HepG2 (cell line): Measurements from ENCODE around the gene NCKIPSD. TPM values are rescaled to one million over a fixed set of nuclear protein-coding genes. Genes with fewer than 3 reads are reported as not detected.

ENCODE experiments used
- AHR ChIP-seq: IDR thresholded peaks from 2 replicates; pipeline ENCODE4 v1.6.1; 2018; ENCODE audit warnings: missing genetic modification reagents, missing compliant biosample characterization
- BCL3 ChIP-seq: sonication (generic); formaldehyde crosslinking; IDR thresholded peaks from 2 replicates; pipeline ENCODE4 v1.5.1; 2020; ENCODE audit warnings: mild to moderate bottlenecking, missing genetic modification reagents, moderate library complexity
- BCL6 ChIP-seq: IDR thresholded peaks from 2 replicates; pipeline ENCODE4 v1.6.1; 2016; ENCODE audit warnings: missing genetic modification reagents, missing compliant biosample characterization
- HOXA5 ChIP-seq: sonication (generic); formaldehyde crosslinking; IDR thresholded peaks from 2 replicates; pipeline ENCODE4 v1.4.0; 2020; ENCODE audit warnings: missing genetic modification reagents
- JUN ChIP-seq: sonication (generic); formaldehyde crosslinking; IDR thresholded peaks from 2 replicates; pipeline ENCODE4 v1.4.0; 2020; ENCODE audit warnings: mild to moderate bottlenecking, missing genetic modification reagents
- KAT2B ChIP-seq: fragments of 150-350 bp; IDR thresholded peaks from 2 replicates; pipeline ENCODE4 v1.6.1; 2014; ENCODE audit warnings: low read depth, low read length, borderline replicate concordance
- KDM5A ChIP-seq: fragments of 200-600 bp; sonication (generic); IDR thresholded peaks from 2 replicates; pipeline ENCODE4 v1.7.0; 2018; ENCODE audit warnings: antibody characterized with exemption, mild to moderate bottlenecking, low read length, borderline replicate concordance
- KDM6A ChIP-seq: IDR thresholded peaks from 2 replicates; pipeline ENCODE4 v1.6.1; 2016; ENCODE audit warnings: low read depth
- KLF13 ChIP-seq: sonication (generic); formaldehyde crosslinking; IDR thresholded peaks from 2 replicates; pipeline ENCODE4 v1.4.0; 2020; ENCODE audit warnings: mild to moderate bottlenecking, missing genetic modification reagents
- KLF15 ChIP-seq: sonication (generic); formaldehyde crosslinking; IDR thresholded peaks from 2 replicates; pipeline ENCODE4 v1.8.1; 2023; ENCODE audit warnings: borderline replicate concordance, mild to moderate bottlenecking, inconsistent platforms, missing genetic modification reagents, mixed read lengths
- PAWR ChIP-seq: sonication (generic); formaldehyde crosslinking; IDR thresholded peaks from 2 replicates; pipeline ENCODE4 v1.4.0; 2020; ENCODE audit warnings: missing genetic modification reagents, mild to moderate bottlenecking, borderline replicate concordance
- PITX1 ChIP-seq: sonication (generic); formaldehyde crosslinking; IDR thresholded peaks from 2 replicates; pipeline ENCODE4 v1.5.1; 2020; ENCODE audit warnings: mild to moderate bottlenecking, missing genetic modification reagents
- POLR2A ChIP-seq, 2 experiments: IDR thresholded peaks; 2 replicates each; pipeline ENCODE4 v1.6.1; 2011; ENCODE audit warnings: low read depth in 2 of 2, low read length in 2 of 2, mild to moderate bottlenecking in 1 of 2, moderate library complexity in 1 of 2; ENCODE audit not compliant: insufficient read depth in 1 of 2
- TEAD2 ChIP-seq: sonication (generic); formaldehyde crosslinking; IDR thresholded peaks from 2 replicates; pipeline ENCODE4 v1.9.0; 2021; ENCODE audit warnings: missing genetic modification reagents
- TFE3 ChIP-seq: IDR thresholded peaks from 2 replicates; pipeline ENCODE4 v1.6.1; 2016
- ZBTB44 ChIP-seq: sonication (generic); formaldehyde crosslinking; IDR thresholded peaks from 2 replicates; pipeline ENCODE4 v1.4.0; 2020; ENCODE audit warnings: missing genetic modification reagents
- ZBTB8A ChIP-seq: sonication (generic); formaldehyde crosslinking; IDR thresholded peaks from 2 replicates; pipeline ENCODE4 v1.4.0; 2020; ENCODE audit warnings: mild to moderate bottlenecking, low read depth, missing genetic modification reagents, borderline replicate concordance
- ZIK1 ChIP-seq: sonication (generic); formaldehyde crosslinking; IDR thresholded peaks from 2 replicates; pipeline ENCODE4 v1.5.0; 2020; ENCODE audit warnings: mild to moderate bottlenecking, low read depth, missing genetic modification reagents, borderline replicate concordance
- ZNF281 ChIP-seq: sonication (generic); formaldehyde crosslinking; IDR thresholded peaks from 2 replicates; pipeline ENCODE4 v1.4.0; 2020; ENCODE audit warnings: missing genetic modification reagents, borderline replicate concordance
- ZNF572 ChIP-seq: sonication (generic); formaldehyde crosslinking; IDR thresholded peaks from 2 replicates; pipeline ENCODE4 v1.5.1; 2020; ENCODE audit warnings: mild to moderate bottlenecking, missing genetic modification reagents
- ZNF580 ChIP-seq: IDR thresholded peaks from 2 replicates; pipeline ENCODE4 v1.6.1; 2016; ENCODE audit warnings: low read depth, borderline replicate concordance
- ZNF709 ChIP-seq: sonication (generic); formaldehyde crosslinking; IDR thresholded peaks from 2 replicates; pipeline ENCODE4 v1.5.0; 2020; ENCODE audit warnings: mild to moderate bottlenecking, missing genetic modification reagents
- polyA plus RNA-seq, 8 experiments: library from polyadenylated mRNA; depleted of rRNA in 3 of 8; stranded (reverse) in 7 of 8; unstranded in 1 of 8; fragments of >200 nt; fragmentation: Illumina TruSeq in 4 of 8; extraction: Trizol in 4 of 8; gene quantifications; 2 replicates each; pipeline versions ENCODE4 v1.2.1 to v1.2.3, GENCODE V29; 2011 to 2016; ENCODE audit warnings: low read depth in 4 of 8, missing spikeins in 1 of 8, mixed read lengths in 1 of 8; ENCODE audit not compliant: insufficient read depth in 1 of 8
- total RNA-seq, 5 experiments: library from RNA; depleted of rRNA; stranded (reverse); fragments of >200 nt; fragmentation: Illumina TruSeq; extraction: Trizol; gene quantifications; 2 replicates each; pipeline ENCODE4 v1.2.3, GENCODE V29; 2016; ENCODE audit warnings: low read depth in 1 of 5

NCKIPSD gene
- total and polyA plus RNA-seq, 2 of the 13 experiments (the other 11 are each of a cell fraction or from before 2014, with no cell fraction given) = 13.5 to 35.2 TPM

- TF ChIP-seq PITX1 (CRISPR knock-in tag) (peak; percentile 99), ZIK1 (peak; percentile 100), ZNF709 (peak; percentile 100), ZNF580 (peak; percentile 100), KLF13 (peak; percentile 100), ZNF281 (peak; percentile 98), PAWR (CRISPR knock-in tag) (peak; percentile 100), HOXA5 (CRISPR knock-in tag) (peak; percentile 100), KAT2B (no peak), TEAD2 (CRISPR knock-in tag) (peak; percentile 100), TFE3 (peak; percentile 100), ZBTB8A (CRISPR knock-in tag) (peak; percentile 99), JUN (peak; percentile 97), POLR2A (IDR thresholded peaks at IDR 0.05; ENCODE audit: insufficient read depth in 1 of 2, low read depth in 2 of 2, low read length in 2 of 2) (0 out of 4 replicates have a peak, but pooled peaks of 1 of the 2 experiments have one; percentile 23), ZNF572 (CRISPR knock-in tag) (peak; percentile 81; the same call in 1 of the 2 replicates), ZBTB44 (CRISPR knock-in tag) (peak; percentile 100), BCL3 (peak; percentile 100), KDM6A (CRISPR knock-in tag) (peak; percentile 79), AHR (peak; percentile 100), KLF15 (peak; percentile 100), BCL6 (CRISPR knock-in tag) (peak; percentile 96), KDM5A (no peak)
Measured at GRCh38 chr3:48661501-48662144, 24.1 kb downstream of the NCKIPSD start (continued).
